Stimulated activated CD8-positive, alpha-beta memory T cell treated with anti-CD3 and anti-CD28 coated beads, Interleukin-4, amount 100 ng/mL, for 4 hours (primary cell): ENCODE measurements around the gene VTA1.

Experiments
- DNase-seq, 2 donors: peaks; one replicate each; pipeline ENCODE4 v3.0.0-alpha.2; 2020; ENCODE audit warnings: low read depth in 2 of 2, low spot score in 1 of 2

Gene VTA1

GRCh38 chr6:142266060-142266459, 119.0 kb downstream of the VTA1 start:
- no peak for DNase-seq

- DNase-seq: no peak
Observed at GRCh38 chr6:142271476-142271875, 124.4 kb downstream of the VTA1 start.
